ENCODE measurements around the gene DDX4. TPM values are rescaled to one million over a fixed set of nuclear protein-coding genes. Genes with fewer than 3 reads are reported as not detected.

DDX4 gene
- total and polyA plus RNA-seq, 9 of the 15 experiments (the other 6 are each of a cell fraction or from before 2014, with no cell fraction given): not detected

- H3K4me2 ChIP-seq (ENCODE audit: insufficient read depth, low read length): no peak overlapping the region
- ChIA-PET CTCF (ENCODE audit: low intra/inter-chr PET ratio) (no interaction called here), POLR2A (no interaction called here)
- H3K4me1 ChIP-seq (replicated peaks in 1 of 2; ENCODE audit: control insufficient read depth in 2 of 2, insufficient read depth in 2 of 2, low read length in 2 of 2): no peaks in the 10 kb centered on the region
- no peak overlapping the region for H3K4me3 ChIP-seq
- no peaks in the 10 kb centered on the region for H3K9me3 ChIP-seq (replicated peaks; ENCODE audit: control insufficient read depth, insufficient read depth, low read depth, low read length)
- TF ChIP-seq ZHX1 (conservative IDR thresholded peaks at IDR 0.05; ENCODE audit: low read length): no peak
- TF ChIP-seq MCM2 (IDR thresholded peaks at IDR 0.05; ENCODE audit: low read depth): no peak
- TF ChIP-seq, protein P1, sequence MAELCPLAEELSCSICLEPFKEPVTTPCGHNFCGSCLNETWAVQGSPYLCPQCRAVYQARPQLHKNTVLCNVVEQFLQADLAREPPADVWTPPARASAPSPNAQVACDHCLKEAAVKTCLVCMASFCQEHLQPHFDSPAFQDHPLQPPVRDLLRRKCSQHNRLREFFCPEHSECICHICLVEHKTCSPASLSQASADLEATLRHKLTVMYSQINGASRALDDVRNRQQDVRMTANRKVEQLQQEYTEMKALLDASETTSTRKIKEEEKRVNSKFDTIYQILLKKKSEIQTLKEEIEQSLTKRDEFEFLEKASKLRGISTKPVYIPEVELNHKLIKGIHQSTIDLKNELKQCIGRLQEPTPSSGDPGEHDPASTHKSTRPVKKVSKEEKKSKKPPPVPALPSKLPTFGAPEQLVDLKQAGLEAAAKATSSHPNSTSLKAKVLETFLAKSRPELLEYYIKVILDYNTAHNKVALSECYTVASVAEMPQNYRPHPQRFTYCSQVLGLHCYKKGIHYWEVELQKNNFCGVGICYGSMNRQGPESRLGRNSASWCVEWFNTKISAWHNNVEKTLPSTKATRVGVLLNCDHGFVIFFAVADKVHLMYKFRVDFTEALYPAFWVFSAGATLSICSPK (IDR thresholded peaks at IDR 0.05; ENCODE audit: borderline replicate concordance): no peak
- no peak for TF ChIP-seq MTA2 (IDR thresholded peaks at IDR 0.05; ENCODE audit: low read depth)
- 0 out of 2 replicates have a peak, but pooled peaks have one; percentile 29 for TF ChIP-seq NFIC (IDR thresholded peaks at IDR 0.05)
- TF ChIP-seq, protein P2, sequence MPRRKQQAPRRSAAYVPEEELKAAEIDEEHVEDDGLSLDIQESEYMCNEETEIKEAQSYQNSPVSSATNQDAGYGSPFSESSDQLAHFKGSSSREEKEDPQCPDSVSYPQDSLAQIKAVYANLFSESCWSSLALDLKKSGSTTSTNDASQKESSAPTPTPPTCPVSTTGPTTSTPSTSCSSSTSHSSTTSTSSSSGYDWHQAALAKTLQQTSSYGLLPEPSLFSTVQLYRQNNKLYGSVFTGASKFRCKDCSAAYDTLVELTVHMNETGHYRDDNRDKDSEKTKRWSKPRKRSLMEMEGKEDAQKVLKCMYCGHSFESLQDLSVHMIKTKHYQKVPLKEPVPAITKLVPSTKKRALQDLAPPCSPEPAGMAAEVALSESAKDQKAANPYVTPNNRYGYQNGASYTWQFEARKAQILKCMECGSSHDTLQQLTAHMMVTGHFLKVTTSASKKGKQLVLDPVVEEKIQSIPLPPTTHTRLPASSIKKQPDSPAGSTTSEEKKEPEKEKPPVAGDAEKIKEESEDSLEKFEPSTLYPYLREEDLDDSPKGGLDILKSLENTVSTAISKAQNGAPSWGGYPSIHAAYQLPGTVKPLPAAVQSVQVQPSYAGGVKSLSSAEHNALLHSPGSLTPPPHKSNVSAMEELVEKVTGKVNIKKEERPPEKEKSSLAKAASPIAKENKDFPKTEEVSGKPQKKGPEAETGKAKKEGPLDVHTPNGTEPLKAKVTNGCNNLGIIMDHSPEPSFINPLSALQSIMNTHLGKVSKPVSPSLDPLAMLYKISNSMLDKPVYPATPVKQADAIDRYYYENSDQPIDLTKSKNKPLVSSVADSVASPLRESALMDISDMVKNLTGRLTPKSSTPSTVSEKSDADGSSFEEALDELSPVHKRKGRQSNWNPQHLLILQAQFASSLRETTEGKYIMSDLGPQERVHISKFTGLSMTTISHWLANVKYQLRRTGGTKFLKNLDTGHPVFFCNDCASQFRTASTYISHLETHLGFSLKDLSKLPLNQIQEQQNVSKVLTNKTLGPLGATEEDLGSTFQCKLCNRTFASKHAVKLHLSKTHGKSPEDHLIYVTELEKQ (CRISPR knock-in tag; IDR thresholded peaks at IDR 0.05): no peak
- no peaks in the 10 kb centered on the region for H3K9me1 ChIP-seq (ENCODE audit: control insufficient read depth, insufficient read depth, low read length)
- H2AFZ ChIP-seq (ENCODE audit: low read depth, low read length): no peak overlapping the region
- DNase-seq (ENCODE audit: extremely low read depth in 1 of 4, low spot score in 3 of 4): no peak
- ATAC-seq: no peak
- BruUV-seq (replicated peaks): no TSS peak
- in situ Hi-C loops (cut with MboI): no loop called here
- intact Hi-C loops (cut with micrococcal nuclease): no loop called here
- no peak overlapping the region for H3K27ac ChIP-seq (ENCODE audit: extremely low read depth, low read depth, low read length)
- WGBS (ENCODE audit: insufficient coverage, low coverage, missing lambda C conversion rate): 0% methylated on average over 2 of the region's 2 CpGs
- peaks cover 0 to 5% of the 10 kb centered on the region in 2 experiments; a peak in 1 of 5 replicates for H3K27me3 ChIP-seq (ENCODE audit: control insufficient read depth in 2 of 2, insufficient read depth in 2 of 2, low read length in 2 of 2)
- no peaks in the 10 kb centered on the region for H3K36me3 ChIP-seq (ENCODE audit: control insufficient read depth, insufficient read depth, low read length)
- no peaks in the 10 kb centered on the region for H4K20me1 ChIP-seq (replicated peaks; ENCODE audit: control insufficient read depth, insufficient read depth, low read length)
- H3K9ac ChIP-seq (ENCODE audit: insufficient read depth in 1 of 2, low read depth in 2 of 2, low read length in 2 of 2): no peak overlapping the region
- no peaks in the 10 kb centered on the region for H3K79me2 ChIP-seq (ENCODE audit: control insufficient read depth, insufficient read depth, low read length)
- no peak for FAIRE-seq
These were observed 26.0 kb downstream of the DDX4 start for GRCh38 chr5:55763746-55764420.
